Gastrocnemius medialis (tissue), 4 donors: Measurements from ENCODE around the gene SLC41A3. TPM values are rescaled to one million over a fixed set of nuclear protein-coding genes. Genes with fewer than 3 reads are reported as not detected.

Experiments
- ATAC-seq, 2 donors: fragments of 150-250 bp; one replicate each; pipeline ENCODE4 v1.9.1; 2016
- DNase-seq, 2 donors: peaks; one replicate each; pipeline ENCODE4 v3.0.0-alpha.2; 2019
- H3K27ac ChIP-seq, 4 donors: fragments of 200-600 bp; sonication (generic); 1 replicate in 1 of 4; 2 replicates in 3 of 4; pipeline ENCODE4 v1.5.1; 2016 to 2018; ENCODE audit warnings: mild to moderate bottlenecking in 2 of 4, moderate library complexity in 1 of 4
- H3K27me3 ChIP-seq, 3 donors: fragments of 200-600 bp; sonication (generic) in 2 of 3; 1 replicate in 1 of 3; 2 replicates in 2 of 3; pipeline versions ENCODE4 v1.5.1 to v1.6.0; 2016 to 2019; ENCODE audit warnings: mild to moderate bottlenecking in 1 of 3, moderate library complexity in 1 of 3
- H3K36me3 ChIP-seq, 2 donors: fragments of 200-600 bp; sonication (generic) in 1 of 2; one replicate each; pipeline ENCODE4 v1.5.1; 2017 to 2018
- H3K4me1 ChIP-seq, 2 donors: fragments of 200-600 bp; sonication (generic) in 1 of 2; one replicate each; pipeline ENCODE4 v1.5.1; 2016 to 2017; ENCODE audit warnings: mild to moderate bottlenecking in 2 of 2
- H3K4me3 ChIP-seq, 4 donors: fragments of 200-600 bp; sonication (generic) in 3 of 4; 1 replicate in 1 of 4; 2 replicates in 3 of 4; pipeline ENCODE4 v1.5.1; 2016 to 2019; ENCODE audit warnings: mild to moderate bottlenecking in 2 of 4
- H3K9me3 ChIP-seq, 3 donors: fragments of 200-600 bp; sonication (generic) in 2 of 3; 1 replicate in 1 of 3; 2 replicates in 2 of 3; pipeline ENCODE4 v1.5.1; 2016 to 2019
- CTCF ChIP-seq, 5 experiments: fragments of 450-650 bp in 3 of 5; fragments of 200-600 bp in 2 of 5; sonication (generic) in 2 of 5; IDR thresholded peaks in 4 of 5; conservative IDR thresholded peaks in 1 of 5; 1 replicate in 4 of 5; 2 replicates in 1 of 5; pipeline ENCODE4 v1.5.1; 2016 to 2019; ENCODE audit warnings: antibody characterized with exemption in 5 of 5, mild to moderate bottlenecking in 3 of 5, moderate library complexity in 3 of 5
- POLR2A ChIP-seq, 2 donors: fragments of 450-650 bp; IDR thresholded peaks; one replicate each; pipeline ENCODE4 v1.6.1; 2017; ENCODE audit warnings: antibody characterized with exemption in 2 of 2, mild to moderate bottlenecking in 2 of 2, moderate library complexity in 2 of 2
- in situ Hi-C, 4 donors: fragments of 200-750 bp; cut with MboI; loops; one replicate each; pipeline versions ENCODE4 v1.15.0 to v1.8.0; 2017; ENCODE audit warnings: low sequenced_read_pairs in 4 of 4
- intact Hi-C: fragments of 100-400 bp; cut with DNase I; formaldehyde crosslinking; loops from one replicate; pipeline ENCODE4 v1.15.1; 2023; ENCODE audit warnings: low total_unique reads
- total RNA-seq, 4 donors: library from RNA; depleted of rRNA; stranded (reverse); fragments of >200 nt; gene quantifications; one replicate each; pipeline versions ENCODE4 v1.1.0 to v1.2.3, GENCODE V29; 2016

Gene SLC41A3
- total RNA-seq, 4 donors from 2014 or later: 43.1 to 76.2 (median 56.7) TPM

- ATAC-seq (no peak), DNase-seq (no peak)
- intact Hi-C loops: no loop called here
- TF ChIP-seq CTCF (IDR thresholded peaks at IDR 0.05 in 4 of 5, conservative IDR thresholded peaks at IDR 0.05 in 1 of 5) (no peak), POLR2A (IDR thresholded peaks at IDR 0.05) (no peak)
- no peaks in the 10 kb centered on the region for H3K9me3 ChIP-seq
- no peaks in the 10 kb centered on the region for H3K4me1 ChIP-seq
- H3K27ac ChIP-seq: no peak overlapping the region
- H3K27me3 ChIP-seq: no peaks in the 10 kb centered on the region
- H3K36me3 ChIP-seq: peaks cover 0 to 21% of the 10 kb centered on the region in 2 donors
- in situ Hi-C loops: no loop called here
- H3K4me3 ChIP-seq: no peak overlapping the region
Measured at GRCh38 chr3:126033765-126034164, 50.2 kb downstream of the SLC41A3 start.

GRCh38 chr3:126033051-126033745 lies 50.7 kb downstream of the SLC41A3 start:
- no peak for DNase-seq
- intact Hi-C loops (no loop called here), in situ Hi-C loops (no loop called here)
- Histone ChIP-seq H3K36me3 (peaks cover 0 to 26% of the 10 kb centered on the region in 2 donors), H3K9me3 (no peaks in the 10 kb centered on the region), H3K27ac (no peak overlapping the region), H3K4me3 (no peak overlapping the region), H3K27me3 (no peaks in the 10 kb centered on the region), H3K4me1 (no peaks in the 10 kb centered on the region)
- ATAC-seq: no peak
- TF ChIP-seq CTCF (IDR thresholded peaks at IDR 0.05 in 4 of 5, conservative IDR thresholded peaks at IDR 0.05 in 1 of 5) (no peak), POLR2A (IDR thresholded peaks at IDR 0.05) (no peak)

GRCh38 chr3:126031981-126032471 lies 51.9 kb downstream of the SLC41A3 start:
- H3K27ac ChIP-seq: no peak overlapping the region
- TF ChIP-seq POLR2A (IDR thresholded peaks at IDR 0.05) (no peak), CTCF (IDR thresholded peaks at IDR 0.05 in 4 of 5, conservative IDR thresholded peaks at IDR 0.05 in 1 of 5) (no peak)
- no peaks in the 10 kb centered on the region for H3K27me3 ChIP-seq
- no peak for DNase-seq
- no peak overlapping the region for H3K4me3 ChIP-seq
- peaks cover 0 to 27% of the 10 kb centered on the region in 2 donors for H3K36me3 ChIP-seq
- intact Hi-C loops (no loop called here), in situ Hi-C loops (no loop called here)
- ATAC-seq: no peak
- H3K9me3 ChIP-seq: no peaks in the 10 kb centered on the region
- H3K4me1 ChIP-seq: no peaks in the 10 kb centered on the region

- Histone ChIP-seq H3K27ac (no peak overlapping the region), H3K4me1 (no peaks in the 10 kb centered on the region), H3K36me3 (peaks cover 0 to 27% of the 10 kb centered on the region in 2 donors), H3K4me3 (no peak overlapping the region), H3K9me3 (no peaks in the 10 kb centered on the region), H3K27me3 (no peaks in the 10 kb centered on the region)
- no peak for DNase-seq
- TF ChIP-seq POLR2A (IDR thresholded peaks at IDR 0.05) (no peak), CTCF (IDR thresholded peaks at IDR 0.05 in 4 of 5, conservative IDR thresholded peaks at IDR 0.05 in 1 of 5) (no peak)
- intact Hi-C loops: no loop called here
- in situ Hi-C loops: no loop called here
- no peak for ATAC-seq
Measured at GRCh38 chr3:126030455-126030854, 53.5 kb downstream of the SLC41A3 start.
